BE2C (cell line): Measurements from ENCODE around the gene SMG6.

Experiments
- DNase-seq: peaks from one replicate; pipeline ENCODE4 v3.0.0-alpha.2; 2020
- H3K27me3 ChIP-seq: fragments of 250-450 bp; sonication (Bioruptor Pico); 2 replicates; pipeline ENCODE4 v1.5.1; 2020; ENCODE audit warnings: mild to moderate bottlenecking
- H3K36me3 ChIP-seq: fragments of 250-450 bp; sonication (Bioruptor Pico); 2 replicates; pipeline ENCODE4 v1.5.1; 2020; ENCODE audit warnings: mild to moderate bottlenecking
- H3K4me1 ChIP-seq: fragments of 250-450 bp; sonication (Bioruptor Pico); 2 replicates; pipeline ENCODE4 v1.5.1; 2020
- H3K4me3 ChIP-seq: 2 replicates; pipeline ENCODE4 v1.5.1; 2011; ENCODE audit warnings: low read depth, low read length
- H3K9me3 ChIP-seq: fragments of 250-450 bp; sonication (Bioruptor Pico); 2 replicates; pipeline ENCODE4 v1.5.1; 2020
- TF ChIP-seq, protein P1 (sequence below): IDR thresholded peaks from 2 replicates; pipeline ENCODE4 v1.5.1; 2012; ENCODE audit warnings: mild to moderate bottlenecking, low read depth, low read length

SMG6 gene

GRCh38 chr17:2064520-2064971 lies 239.0 kb downstream of the SMG6 start:
- H3K4me3 ChIP-seq, result no peak overlapping the region
- H3K4me1 ChIP-seq, result peaks cover 5% of the 10 kb centered on the region
- TF ChIP-seq, protein P1, sequence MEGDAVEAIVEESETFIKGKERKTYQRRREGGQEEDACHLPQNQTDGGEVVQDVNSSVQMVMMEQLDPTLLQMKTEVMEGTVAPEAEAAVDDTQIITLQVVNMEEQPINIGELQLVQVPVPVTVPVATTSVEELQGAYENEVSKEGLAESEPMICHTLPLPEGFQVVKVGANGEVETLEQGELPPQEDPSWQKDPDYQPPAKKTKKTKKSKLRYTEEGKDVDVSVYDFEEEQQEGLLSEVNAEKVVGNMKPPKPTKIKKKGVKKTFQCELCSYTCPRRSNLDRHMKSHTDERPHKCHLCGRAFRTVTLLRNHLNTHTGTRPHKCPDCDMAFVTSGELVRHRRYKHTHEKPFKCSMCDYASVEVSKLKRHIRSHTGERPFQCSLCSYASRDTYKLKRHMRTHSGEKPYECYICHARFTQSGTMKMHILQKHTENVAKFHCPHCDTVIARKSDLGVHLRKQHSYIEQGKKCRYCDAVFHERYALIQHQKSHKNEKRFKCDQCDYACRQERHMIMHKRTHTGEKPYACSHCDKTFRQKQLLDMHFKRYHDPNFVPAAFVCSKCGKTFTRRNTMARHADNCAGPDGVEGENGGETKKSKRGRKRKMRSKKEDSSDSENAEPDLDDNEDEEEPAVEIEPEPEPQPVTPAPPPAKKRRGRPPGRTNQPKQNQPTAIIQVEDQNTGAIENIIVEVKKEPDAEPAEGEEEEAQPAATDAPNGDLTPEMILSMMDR, result no peak
- H3K9me3 ChIP-seq, result no peaks in the 10 kb centered on the region
- DNase-seq, result no peak
- no peaks in the 10 kb centered on the region for H3K27me3 ChIP-seq
- no peaks in the 10 kb centered on the region; the same call in 1 of the 2 replicates for H3K36me3 ChIP-seq

- Histone ChIP-seq H3K4me3 (no peak overlapping the region), H3K27me3 (no peaks in the 10 kb centered on the region), H3K9me3 (no peaks in the 10 kb centered on the region), H3K4me1 (peaks cover 5% of the 10 kb centered on the region), H3K36me3 (no peaks in the 10 kb centered on the region; the same call in 1 of the 2 replicates)
- TF ChIP-seq, protein P1, result no peak
- DNase-seq, result no peak
Observed at GRCh38 chr17:2064147-2064489, 239.5 kb downstream of the SMG6 start.

DNA sequence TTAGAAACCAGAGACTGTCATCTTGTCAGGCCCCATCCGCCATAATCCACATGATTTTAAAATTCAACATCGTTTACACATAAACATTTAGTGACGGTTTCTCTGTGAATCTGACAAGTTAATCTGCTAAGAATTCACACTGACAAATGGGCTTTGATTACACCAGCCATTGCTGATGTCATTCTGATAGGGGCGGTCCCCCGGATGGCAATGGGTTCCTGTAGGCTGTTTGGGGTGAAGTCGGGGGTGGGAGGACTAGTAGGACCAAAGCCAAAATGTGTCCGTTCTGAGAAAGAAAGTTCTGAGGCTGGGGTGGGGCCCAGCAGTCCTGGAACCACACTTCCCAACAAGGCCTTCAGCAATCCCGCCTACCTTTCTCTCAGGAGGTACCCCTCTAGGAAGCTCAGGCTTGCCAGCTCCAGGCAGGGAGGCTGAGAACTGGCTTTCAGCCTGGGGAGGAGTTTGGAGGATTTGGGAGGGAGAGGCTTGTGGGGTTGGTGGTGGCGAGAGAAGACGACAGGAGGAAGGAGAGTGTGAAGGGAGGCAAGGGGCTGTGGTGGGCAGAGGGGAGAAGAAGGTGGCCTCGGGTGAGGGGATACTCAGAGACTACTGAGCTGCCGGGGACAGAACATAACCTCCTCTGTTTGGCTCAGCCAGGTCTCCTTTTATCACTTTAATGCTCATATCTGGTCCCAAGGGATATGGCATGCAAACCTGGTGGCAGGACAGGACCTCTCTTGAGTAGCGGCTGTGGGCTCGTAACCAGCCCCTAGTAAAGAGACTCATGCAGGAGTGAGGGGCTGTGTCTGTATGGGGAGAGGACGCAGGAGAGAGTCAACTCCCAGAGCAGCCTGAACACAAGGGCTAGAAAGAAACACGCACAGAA lies 240.1 kb downstream of the SMG6 start:
- no peak for DNase-seq
- no peak overlapping the region for H3K4me3 ChIP-seq
- peaks cover under 1% of the 10 kb centered on the region for H3K4me1 ChIP-seq
- TF ChIP-seq, protein P1, result no peak
- H3K36me3 ChIP-seq, result no peaks in the 10 kb centered on the region; the same call in 1 of the 2 replicates
- H3K9me3 ChIP-seq, result no peaks in the 10 kb centered on the region
- H3K27me3 ChIP-seq, result no peaks in the 10 kb centered on the region

- Histone ChIP-seq H3K4me3 (no peak overlapping the region), H3K9me3 (no peaks in the 10 kb centered on the region), H3K36me3 (no peaks in the 10 kb centered on the region; the same call in 1 of the 2 replicates), H3K4me1 (no peaks in the 10 kb centered on the region), H3K27me3 (no peaks in the 10 kb centered on the region)
- TF ChIP-seq, protein P1, result no peak
- DNase-seq, result no peak
Observed at GRCh38 chr17:2062571-2063183, 240.9 kb downstream of the SMG6 start.

- TF ChIP-seq, protein P1, result no peak
- H3K27me3 ChIP-seq, result no peaks in the 10 kb centered on the region
- no peaks in the 10 kb centered on the region; the same call in 1 of the 2 replicates for H3K36me3 ChIP-seq
- H3K4me3 ChIP-seq, result no peak overlapping the region
- no peaks in the 10 kb centered on the region for H3K4me1 ChIP-seq
- DNase-seq, result no peak
- H3K9me3 ChIP-seq, result no peaks in the 10 kb centered on the region
Observed at GRCh38 chr17:2061441-2061958, 242.1 kb downstream of the SMG6 start.
